ENCODE measurements around the gene NADSYN1. TPM values are rescaled to one million over a fixed set of nuclear protein-coding genes. Genes with fewer than 3 reads are reported as not detected.

The NADSYN1 gene
- total RNA-seq, 4 donors from 2014 or later = 41.2 to 67.2 (median 59.8) TPM

- H3K4me3 ChIP-seq (ENCODE audit: low read depth, poor library complexity, severe bottlenecking) = no peak overlapping the region
- TF ChIP-seq, protein P1, sequence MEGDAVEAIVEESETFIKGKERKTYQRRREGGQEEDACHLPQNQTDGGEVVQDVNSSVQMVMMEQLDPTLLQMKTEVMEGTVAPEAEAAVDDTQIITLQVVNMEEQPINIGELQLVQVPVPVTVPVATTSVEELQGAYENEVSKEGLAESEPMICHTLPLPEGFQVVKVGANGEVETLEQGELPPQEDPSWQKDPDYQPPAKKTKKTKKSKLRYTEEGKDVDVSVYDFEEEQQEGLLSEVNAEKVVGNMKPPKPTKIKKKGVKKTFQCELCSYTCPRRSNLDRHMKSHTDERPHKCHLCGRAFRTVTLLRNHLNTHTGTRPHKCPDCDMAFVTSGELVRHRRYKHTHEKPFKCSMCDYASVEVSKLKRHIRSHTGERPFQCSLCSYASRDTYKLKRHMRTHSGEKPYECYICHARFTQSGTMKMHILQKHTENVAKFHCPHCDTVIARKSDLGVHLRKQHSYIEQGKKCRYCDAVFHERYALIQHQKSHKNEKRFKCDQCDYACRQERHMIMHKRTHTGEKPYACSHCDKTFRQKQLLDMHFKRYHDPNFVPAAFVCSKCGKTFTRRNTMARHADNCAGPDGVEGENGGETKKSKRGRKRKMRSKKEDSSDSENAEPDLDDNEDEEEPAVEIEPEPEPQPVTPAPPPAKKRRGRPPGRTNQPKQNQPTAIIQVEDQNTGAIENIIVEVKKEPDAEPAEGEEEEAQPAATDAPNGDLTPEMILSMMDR (IDR thresholded peaks at IDR 0.05) = no peak
- no peak for TF ChIP-seq POLR2A (IDR thresholded peaks at IDR 0.05)
- no peak for DNase-seq (ENCODE audit: low spot score in 2 of 2)
- intact Hi-C loops (cut with DNase I; ENCODE audit: low total_unique reads) = loop anchor here (10.0 kb wide), 1 partner anchor 644 kb away; no protein-coding TSS in a partner anchor
- 89 to 96% methylated on average over 19 to 22 of the region's 23 CpGs for WGBS, 2 donors
Observed at GRCh38 chr11:71459076-71459766, 6.2 kb downstream of the NADSYN1 start.

DNA sequence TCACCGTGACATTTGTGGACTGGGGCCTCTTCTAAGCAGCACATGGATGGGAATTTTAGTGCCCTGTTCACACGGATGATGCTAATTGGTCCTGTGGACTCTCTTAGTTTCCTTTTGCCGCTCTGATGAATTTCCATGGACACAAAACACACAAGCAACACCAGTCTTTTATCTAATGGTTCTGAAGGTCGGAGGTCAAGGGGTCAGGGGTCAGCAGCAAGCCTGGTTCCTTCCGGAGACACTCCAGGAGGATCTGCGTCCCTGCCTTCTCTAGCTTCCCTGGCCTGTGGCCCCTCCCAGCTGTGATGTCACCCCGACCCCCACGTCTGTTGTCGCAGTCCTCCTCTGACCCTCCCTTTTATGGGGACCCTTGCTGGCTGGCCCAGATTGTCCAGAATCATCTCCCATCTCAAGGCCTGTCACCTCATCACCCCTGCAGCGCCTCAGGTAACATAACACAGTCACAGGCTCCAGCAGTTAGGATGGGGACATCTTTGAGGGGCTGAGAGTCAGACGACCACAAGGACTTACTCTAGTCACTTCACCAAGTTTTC, 6.8 kb downstream of the NADSYN1 start:
- no peak for DNase-seq (ENCODE audit: low spot score in 2 of 2)
- 70 to 75% methylated on average over 11 of the region's 11 CpGs for WGBS, 2 donors
- TF ChIP-seq, protein P1 (IDR thresholded peaks at IDR 0.05) = no peak
- TF ChIP-seq POLR2A (IDR thresholded peaks at IDR 0.05) = no peak
- H3K4me3 ChIP-seq (ENCODE audit: low read depth, poor library complexity, severe bottlenecking) = no peak overlapping the region
- intact Hi-C loops (cut with DNase I; ENCODE audit: low total_unique reads) = loop anchor here (10.0 kb wide), 1 partner anchor 645 kb away; no protein-coding TSS in a partner anchor

- no peak for DNase-seq (ENCODE audit: low spot score in 2 of 2)
- intact Hi-C loops (cut with DNase I; ENCODE audit: low total_unique reads) = no loop called here
- TF ChIP-seq, protein P1 (IDR thresholded peaks at IDR 0.05) = no peak
- no peak for TF ChIP-seq POLR2A (IDR thresholded peaks at IDR 0.05)
- H3K4me3 ChIP-seq (ENCODE audit: low read depth, poor library complexity, severe bottlenecking) = no peak overlapping the region
- WGBS, 2 donors = 93 to 96% methylated on average over 9 of the region's 9 CpGs
Observed at GRCh38 chr11:71461696-71462095, 8.7 kb downstream of the NADSYN1 start.

DNA sequence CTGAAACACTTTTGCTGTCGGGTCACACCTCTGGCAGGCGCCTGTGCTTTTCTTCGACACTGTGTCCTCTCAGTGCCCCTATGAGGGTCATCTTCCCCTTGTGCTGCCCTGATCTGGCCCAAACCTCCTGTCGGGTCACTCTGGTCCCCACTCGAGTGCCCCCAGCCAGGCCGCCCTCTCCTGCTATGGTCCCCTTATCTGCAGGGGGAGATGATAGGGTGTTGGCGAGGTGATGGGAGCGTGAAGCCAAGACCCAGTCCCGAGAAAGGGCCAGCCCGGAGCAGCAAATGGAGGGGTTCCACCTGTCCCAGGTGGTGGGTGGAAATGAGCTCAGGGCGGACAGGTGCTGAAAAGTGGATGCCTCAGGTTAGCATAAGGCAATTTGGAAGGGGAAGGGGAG, 9.7 kb downstream of the NADSYN1 start:
- intact Hi-C loops (cut with DNase I; ENCODE audit: low total_unique reads) = no loop called here
- TF ChIP-seq POLR2A (IDR thresholded peaks at IDR 0.05) = no peak
- H3K4me3 ChIP-seq (ENCODE audit: low read depth, poor library complexity, severe bottlenecking) = no peak overlapping the region
- DNase-seq (ENCODE audit: low spot score in 2 of 2) = no peak
- WGBS, 2 donors = 96% methylated on average over 11 of the region's 11 CpGs

DNA sequence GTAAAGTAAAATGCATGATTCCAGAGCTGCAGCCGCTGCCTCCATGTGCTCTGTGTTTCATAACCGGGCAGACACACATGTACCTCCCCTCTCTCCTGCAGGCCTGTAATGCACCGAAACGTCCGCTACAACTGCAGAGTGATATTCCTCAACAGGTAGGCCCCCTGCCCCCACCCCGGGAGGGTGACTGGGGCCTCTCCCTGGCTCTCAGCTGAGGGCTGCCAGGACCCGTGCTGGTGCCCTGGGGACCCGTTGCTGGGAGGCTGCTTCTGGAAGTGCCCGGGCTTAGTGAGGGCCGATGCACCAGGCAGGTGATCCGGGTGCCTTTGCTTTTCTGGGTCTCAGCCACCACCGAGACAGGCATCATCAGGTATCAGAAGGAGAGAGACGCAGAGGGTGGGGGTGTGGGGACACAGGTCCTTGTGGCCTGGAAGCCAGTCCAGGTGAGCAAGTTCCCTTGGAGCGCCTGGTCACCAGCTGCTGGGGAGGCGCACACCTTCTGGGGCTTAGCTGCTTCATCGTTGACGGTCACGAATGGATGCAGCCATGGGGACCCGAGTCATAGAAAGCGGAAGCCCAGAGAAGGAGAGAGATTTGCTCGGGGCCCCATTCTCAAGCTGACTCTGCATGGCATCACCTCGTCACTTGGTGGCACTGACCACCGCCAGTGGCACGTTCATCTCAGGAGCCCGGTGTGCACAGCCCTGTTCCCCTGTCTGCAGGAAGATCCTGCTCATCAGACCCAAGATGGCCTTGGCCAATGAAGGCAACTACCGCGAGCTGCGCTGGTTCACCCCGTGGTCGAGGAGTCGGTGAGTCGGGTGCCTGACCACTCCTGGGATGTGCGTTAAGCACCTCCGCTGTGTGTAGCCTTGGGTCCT, 10.6 kb downstream of the NADSYN1 start:
- no peak for DNase-seq (ENCODE audit: low spot score in 2 of 2)
- WGBS, 2 donors = 96% methylated on average over 31 to 33 of the region's 34 CpGs
- no peak for TF ChIP-seq POLR2A (IDR thresholded peaks at IDR 0.05)
- TF ChIP-seq, protein P1 (IDR thresholded peaks at IDR 0.05) = no peak
- H3K4me3 ChIP-seq (ENCODE audit: low read depth, poor library complexity, severe bottlenecking) = no peak overlapping the region
- intact Hi-C loops (cut with DNase I; ENCODE audit: low total_unique reads) = no loop called here

- intact Hi-C loops (cut with DNase I; ENCODE audit: low total_unique reads) = no loop called here
- H3K4me3 ChIP-seq (ENCODE audit: low read depth, poor library complexity, severe bottlenecking) = no peak overlapping the region
- TF ChIP-seq, protein P1 (IDR thresholded peaks at IDR 0.05) = no peak
- TF ChIP-seq POLR2A (IDR thresholded peaks at IDR 0.05) = no peak
- no peak for DNase-seq (ENCODE audit: low spot score in 2 of 2)
- 94 to 97% methylated on average over 4 of the region's 4 CpGs for WGBS, 2 donors
Observed at GRCh38 chr11:71465054-71465453, 12.1 kb downstream of the NADSYN1 start.
